K562 treated with DMSO at 1 percent for 48 hours (cell line): ENCODE data around the gene TSPY2. TPM values are rescaled to one million over a fixed set of nuclear protein-coding genes. Genes with fewer than 3 reads are reported as not detected.

Source experiments
- total RNA-seq: library from RNA; unstranded; fragments of 300-600 nt; gene quantifications from 2 replicates; pipeline ENCODE4 v1.2.3, GENCODE V29; 2022; ENCODE audit warnings: low replicate concordance; ENCODE audit errors: extremely low read depth

The TSPY2 gene
- not detected in 2 replicates for total RNA-seq

GRCh38 chrY:6245923-6246322, at the start of gene TSPY2:
Gene TSPY2, plus strand, starts transcription at chrY:6246223. Its CDS starts 46 bp downstream, at chrY:6246269.

